ENCODE results near the gene ZFP62.

GRCh38 chr5:180820788-180821321 is 40.2 kb downstream of the ZFP62 start:
- no peak for TF ChIP-seq POLR2AphosphoS5 (IDR thresholded peaks at IDR 0.05)
- TF ChIP-seq, protein P1, sequence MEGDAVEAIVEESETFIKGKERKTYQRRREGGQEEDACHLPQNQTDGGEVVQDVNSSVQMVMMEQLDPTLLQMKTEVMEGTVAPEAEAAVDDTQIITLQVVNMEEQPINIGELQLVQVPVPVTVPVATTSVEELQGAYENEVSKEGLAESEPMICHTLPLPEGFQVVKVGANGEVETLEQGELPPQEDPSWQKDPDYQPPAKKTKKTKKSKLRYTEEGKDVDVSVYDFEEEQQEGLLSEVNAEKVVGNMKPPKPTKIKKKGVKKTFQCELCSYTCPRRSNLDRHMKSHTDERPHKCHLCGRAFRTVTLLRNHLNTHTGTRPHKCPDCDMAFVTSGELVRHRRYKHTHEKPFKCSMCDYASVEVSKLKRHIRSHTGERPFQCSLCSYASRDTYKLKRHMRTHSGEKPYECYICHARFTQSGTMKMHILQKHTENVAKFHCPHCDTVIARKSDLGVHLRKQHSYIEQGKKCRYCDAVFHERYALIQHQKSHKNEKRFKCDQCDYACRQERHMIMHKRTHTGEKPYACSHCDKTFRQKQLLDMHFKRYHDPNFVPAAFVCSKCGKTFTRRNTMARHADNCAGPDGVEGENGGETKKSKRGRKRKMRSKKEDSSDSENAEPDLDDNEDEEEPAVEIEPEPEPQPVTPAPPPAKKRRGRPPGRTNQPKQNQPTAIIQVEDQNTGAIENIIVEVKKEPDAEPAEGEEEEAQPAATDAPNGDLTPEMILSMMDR (IDR thresholded peaks at IDR 0.05): no peak

Data from suprapubic skin (tissue), 3 donors.